Stomach (tissue), 9 donors: ENCODE measurements around the gene ARL6. TPM values are rescaled to one million over a fixed set of nuclear protein-coding genes. Genes with fewer than 3 reads are reported as not detected.

Experiments
- DNase-seq, 2 donors: peaks; one replicate each; pipeline versions ENCODE4 v3.0.0 to v3.0.0-alpha.2; 2013 to 2019
- H3K27ac ChIP-seq, 5 donors: fragments of 200-600 bp in 4 of 5; sonication (generic) in 4 of 5; one replicate each; pipeline ENCODE4 v1.5.1; 2013 to 2019; ENCODE audit warnings: mild to moderate bottlenecking in 1 of 5, moderate library complexity in 1 of 5
- H3K27me3 ChIP-seq, 3 donors: fragments of 200-600 bp; sonication (generic); one replicate each; pipeline ENCODE4 v1.5.1; 2017 to 2019; ENCODE audit warnings: mixed run types in 1 of 3
- H3K36me3 ChIP-seq, 4 donors: fragments of 200-600 bp; sonication (generic); 1 replicate in 3 of 4; 2 replicates in 1 of 4; pipeline ENCODE4 v1.5.1; 2016 to 2019
- H3K4me1 ChIP-seq, 4 donors: fragments of 200-600 bp; sonication (generic); one replicate each; pipeline ENCODE4 v1.5.1; 2016 to 2019
- H3K4me3 ChIP-seq, 4 donors: fragments of 200-600 bp; sonication (generic) in 3 of 4; one replicate each; pipeline ENCODE4 v1.5.1; 2016 to 2019; ENCODE audit warnings: mild to moderate bottlenecking in 1 of 4
- H3K9me3 ChIP-seq, 4 donors: fragments of 200-600 bp; sonication (generic); one replicate each; pipeline ENCODE4 v1.5.1; 2016 to 2019
- CTCF ChIP-seq, 7 experiments: fragments of 450-650 bp in 4 of 7; fragments of 200-600 bp in 3 of 7; sonication (generic) in 3 of 7; IDR thresholded peaks; one replicate each; pipeline ENCODE4 v1.5.1; 2016 to 2019; ENCODE audit warnings: antibody characterized with exemption in 7 of 7, control low read depth in 2 of 7, mild to moderate bottlenecking in 1 of 7
- EP300 ChIP-seq: sonication (generic); formaldehyde crosslinking; IDR thresholded peaks from one replicate; pipeline ENCODE4 v1.6.1; 2017; ENCODE audit warnings: antibody characterized with exemption
- POLR2A ChIP-seq, 4 donors: fragments of 450-650 bp; IDR thresholded peaks; one replicate each; pipeline ENCODE4 v1.6.1; 2016; ENCODE audit warnings: antibody characterized with exemption in 4 of 4, control low read depth in 2 of 4, mild to moderate bottlenecking in 1 of 4, moderate library complexity in 1 of 4
- POLR2AphosphoS5 ChIP-seq, 3 donors: sonication (generic); formaldehyde crosslinking; IDR thresholded peaks; one replicate each; pipeline ENCODE4 v1.6.1; 2016; ENCODE audit warnings: antibody characterized with exemption in 3 of 3
- WGBS, 5 donors: extraction: QIAGEN DNeasy Blood & Tissue Kit in 3 of 5; methylation state at CpG; one replicate each; pipeline versions ENCODE4 v1.1.5 to v1.1.7; 2013 to 2018; 5-methylcytosine and 5-hydroxymethylcytosine counted together
- intact Hi-C: fragments of 100-400 bp; cut with DNase I; formaldehyde crosslinking; loops from one replicate; pipeline ENCODE4 v1.15.1; 2023; ENCODE audit warnings: low total_unique reads
- polyA plus RNA-seq, 3 donors: library from polyadenylated mRNA; stranded (reverse); fragments of 200-250 nt; gene quantifications; one replicate each; pipeline ENCODE4 v1.2.3, GENCODE V29; 2013
- total RNA-seq, 5 donors: library from RNA; depleted of rRNA; stranded (reverse); fragments of >200 nt; gene quantifications; one replicate each; pipeline versions ENCODE4 v1.1.0 to v1.2.3, GENCODE V29; 2014 to 2016
- donor health status: healthy with polysubstance abuse.
- donor health status: Bipolar disorder and iron deficiency.
- donor health status: healthy.

Gene ARL6
- total and polyA plus RNA-seq, 8 donors: 0.58 to 19.1 (median 2.6) TPM

DNA sequence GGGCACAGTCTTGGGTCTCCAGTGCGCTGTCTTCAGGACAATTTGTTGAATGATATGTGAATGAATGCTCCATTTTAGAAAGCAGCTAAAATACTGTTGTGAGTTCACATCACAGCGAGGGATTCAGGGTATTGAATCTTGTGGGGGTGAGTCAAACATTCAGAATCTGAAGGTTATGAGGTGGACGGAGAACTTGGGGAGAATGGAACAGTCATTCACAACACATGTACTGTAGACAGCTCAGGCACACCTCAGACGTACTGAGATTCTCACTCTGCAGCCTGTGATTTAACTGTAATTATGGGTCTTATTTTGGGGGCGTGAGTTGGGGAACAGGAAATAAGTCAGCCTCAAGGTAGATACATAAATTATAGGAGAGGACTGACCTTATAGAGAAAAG, 71.2 kb downstream of the ARL6 start:
- 91 to 97% (median 92%) methylated on average over 5 of the region's 5 CpGs for WGBS, 5 donors
- H3K9me3 ChIP-seq: no peaks in the 10 kb centered on the region

GRCh38 chr3:97838393-97838792, 73.8 kb downstream of the ARL6 start:
- H3K36me3 ChIP-seq: no peaks in the 10 kb centered on the region
- DNase-seq: no peak
- H3K4me3 ChIP-seq: no peak overlapping the region
- intact Hi-C loops: no loop called here
- TF ChIP-seq EP300: no peak
- TF ChIP-seq CTCF (IDR thresholded peaks at IDR 0.05): no peak
- H3K9me3 ChIP-seq: no peaks in the 10 kb centered on the region
- peaks cover 0 to 51% (median 28%) of the 10 kb centered on the region in 4 donors for H3K4me1 ChIP-seq
- H3K27ac ChIP-seq: peak overlapping the region in 1 of 5 donors; percentile 75
- 61 to 81% (median 67%) methylated on average over 3 of the region's 3 CpGs for WGBS, 5 donors
- no peaks in the 10 kb centered on the region for H3K27me3 ChIP-seq

More for the DNA sequence above, 71.2 kb downstream of the ARL6 start:
- Histone ChIP-seq H3K36me3 (no peaks in the 10 kb centered on the region), H3K4me3 (no peak overlapping the region), H3K4me1 (peaks cover 0 to 35% (median 23%) of the 10 kb centered on the region in 4 donors), H3K27me3 (no peaks in the 10 kb centered on the region), H3K27ac (no peak overlapping the region)
- intact Hi-C loops: no loop called here
- DNase-seq: no peak
- TF ChIP-seq CTCF (IDR thresholded peaks at IDR 0.05): no peak
- TF ChIP-seq POLR2A (IDR thresholded peaks at IDR 0.05): no peak
- TF ChIP-seq EP300: no peak
- TF ChIP-seq POLR2AphosphoS5 (IDR thresholded peaks at IDR 0.05): no peak

GRCh38 chr3:97839944-97840343, 75.4 kb downstream of the ARL6 start:
- no peak for DNase-seq
- Histone ChIP-seq H3K4me1 (peaks cover 0 to 62% (median 28%) of the 10 kb centered on the region in 4 donors), H3K4me3 (no peak overlapping the region), H3K9me3 (no peaks in the 10 kb centered on the region), H3K27ac (peak overlapping the region in 2 of 5 donors; percentile 32 to 75), H3K27me3 (no peaks in the 10 kb centered on the region), H3K36me3 (no peaks in the 10 kb centered on the region)
- TF ChIP-seq POLR2A (IDR thresholded peaks at IDR 0.05): no peak
- no peak for TF ChIP-seq CTCF (IDR thresholded peaks at IDR 0.05)
- TF ChIP-seq POLR2AphosphoS5 (IDR thresholded peaks at IDR 0.05): no peak
- TF ChIP-seq EP300: no peak
- intact Hi-C loops: no loop called here
- WGBS, 5 donors: 63 to 75% (median 71%) methylated on average over 2 of the region's 2 CpGs

- no peaks in the 10 kb centered on the region for H3K27me3 ChIP-seq
- WGBS, 5 donors: 87 to 96% (median 94%) methylated on average over 8 of the region's 8 CpGs
- H3K4me1 ChIP-seq: peaks cover 0 to 64% (median 28%) of the 10 kb centered on the region in 4 donors
- peak overlapping the region in 1 of 5 donors; percentile 75 for H3K27ac ChIP-seq
- intact Hi-C loops: no loop called here
- no peak for TF ChIP-seq CTCF (IDR thresholded peaks at IDR 0.05)
- TF ChIP-seq POLR2AphosphoS5 (IDR thresholded peaks at IDR 0.05): no peak
- TF ChIP-seq EP300: no peak
- TF ChIP-seq POLR2A (IDR thresholded peaks at IDR 0.05): no peak
- no peaks in the 10 kb centered on the region for H3K36me3 ChIP-seq
- no peak for DNase-seq
- H3K4me3 ChIP-seq: no peak overlapping the region
- no peaks in the 10 kb centered on the region for H3K9me3 ChIP-seq
These were observed 76.7 kb downstream of the ARL6 start for GRCh38 chr3:97841304-97841703.
